Left lung (tissue), 10 donors: ENCODE results near the gene CAPZB. TPM values are rescaled to one million over a fixed set of nuclear protein-coding genes. Genes with fewer than 3 reads are reported as not detected.

Experiments
- ATAC-seq: fragments of 200-7000 bp; cut with Tn5 transposase; one replicate; pipeline ENCODE4 v1.9.1; 2020; ENCODE audit warnings: moderate library complexity
- DNase-seq, 4 donors: peaks; one replicate each; pipeline ENCODE4 v3.0.0-alpha.2; 2013 to 2020
- H3K27ac ChIP-seq, 2 donors: fragments of 200-600 bp; sonication (generic) in 1 of 2; one replicate each; pipeline versions ENCODE4 v1.5.0 to v1.8.0; 2020 to 2021
- H3K27me3 ChIP-seq, 2 donors: fragments of 200-600 bp; sonication (generic) in 1 of 2; one replicate each; pipeline versions ENCODE4 v1.5.0 to v1.8.0; 2020 to 2021
- H3K36me3 ChIP-seq, 2 donors: fragments of 200-600 bp; sonication (generic) in 1 of 2; one replicate each; pipeline versions ENCODE4 v1.5.0 to v1.8.0; 2020 to 2021
- H3K4me1 ChIP-seq, 2 donors: fragments of 200-600 bp; one replicate each; pipeline ENCODE4 v1.8.0; 2021
- H3K4me3 ChIP-seq, 2 donors: fragments of 200-600 bp; sonication (generic) in 1 of 2; one replicate each; pipeline versions ENCODE4 v1.5.0 to v1.8.0; 2020 to 2021; ENCODE audit warnings: mild to moderate bottlenecking in 1 of 2
- H3K9me3 ChIP-seq, 2 donors: fragments of 200-600 bp; sonication (generic) in 1 of 2; one replicate each; pipeline versions ENCODE4 v1.5.0 to v1.8.0; 2020 to 2021
- CTCF ChIP-seq, 2 donors: fragments of 200-600 bp; sonication (generic) in 1 of 2; IDR thresholded peaks; one replicate each; pipeline versions ENCODE4 v1.5.0 to v1.8.0; 2021; ENCODE audit warnings: antibody characterized with exemption in 2 of 2
- intact Hi-C, 2 donors: fragments of 100-400 bp; cut with DNase I; formaldehyde crosslinking; loops; one replicate each; pipeline versions ENCODE4 v1.11.2 to v1.14.2; 2022
- polyA plus RNA-seq, 6 donors: library from polyadenylated mRNA; unstranded; fragments of 120-200 nt; gene quantifications; one replicate each; pipeline ENCODE4 v1.2.1, GENCODE V29; 2013; ENCODE audit not compliant: insufficient read length in 6 of 6
- total RNA-seq, 2 donors: library from RNA; stranded (reverse); fragmentation: NEBNext Ultra II Directional; extraction: Animal tissue kit (Norgen Biotek cat#: 25700); gene quantifications; one replicate each; pipeline ENCODE4 v1.2.1, GENCODE V29; 2021
- donor health status: DM: no; HTN: yes; CAD: no.
- donor health status: DM: no; HTN: no; CAD: no.

CAPZB gene
- total and polyA plus RNA-seq, 8 donors, result 223 to 327 (median 256) TPM

- no peak overlapping the region for H3K27ac ChIP-seq
- peaks cover 0 to 8% of the 10 kb centered on the region in 2 donors for H3K36me3 ChIP-seq
- TF ChIP-seq CTCF (IDR thresholded peaks at IDR 0.05), result no peak
- H3K4me3 ChIP-seq, result no peak overlapping the region
- no peaks in the 10 kb centered on the region for H3K27me3 ChIP-seq
- intact Hi-C loops, result no loop called here
- DNase-seq (no peak), ATAC-seq (no peak)
- no peaks in the 10 kb centered on the region for H3K9me3 ChIP-seq
- peaks cover 13 to 33% of the 10 kb centered on the region in 2 donors for H3K4me1 ChIP-seq
These were observed 2.8 kb upstream of the CAPZB start for GRCh38 chr1:19488136-19488535.

GRCh38 chr1:19484798-19485361 is 459 bp downstream of the CAPZB start:
- Histone ChIP-seq H3K4me1 (peaks cover 33 to 66% of the 10 kb centered on the region in 2 donors), H3K27me3 (no peaks in the 10 kb centered on the region), H3K4me3 (peak overlapping the region; percentile 96 to 98), H3K9me3 (no peaks in the 10 kb centered on the region), H3K27ac (peak overlapping the region; percentile 94 to 98), H3K36me3 (peaks cover 0 to 13% of the 10 kb centered on the region in 2 donors)
- ATAC-seq, result peak; percentile 20
- TF ChIP-seq CTCF (IDR thresholded peaks at IDR 0.05), result no peak
- intact Hi-C loops, result no loop called here
- peak in 1 of 4 donors; percentile 49 for DNase-seq

DNA sequence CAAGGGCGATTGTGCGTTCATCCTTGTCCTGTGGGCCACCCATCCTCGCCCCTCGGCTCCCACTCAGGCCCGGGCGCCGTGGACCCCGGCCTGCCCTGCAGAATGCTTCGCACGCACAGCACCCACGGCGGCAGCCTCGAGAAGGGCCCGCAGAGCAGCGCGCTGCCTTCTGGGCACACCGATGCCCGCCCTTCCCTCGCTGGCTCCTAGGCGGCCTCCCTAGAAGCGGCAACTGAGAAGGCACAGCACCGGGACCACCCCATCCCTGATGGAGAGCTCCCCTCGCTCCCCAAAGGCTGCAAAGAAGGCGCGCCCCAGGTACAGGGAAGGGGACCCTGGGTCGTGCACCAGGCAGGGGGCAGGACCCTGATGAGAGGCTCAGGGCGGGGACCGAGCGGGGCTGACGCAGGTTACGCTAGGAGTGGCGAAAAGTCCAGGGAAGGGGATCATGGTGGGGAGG is 971 bp downstream of the CAPZB start:
- ATAC-seq (no peak), DNase-seq (peak in 2 of 4 donors; percentile 40 to 86)
- Histone ChIP-seq H3K36me3 (peaks cover 0 to 13% of the 10 kb centered on the region in 2 donors), H3K4me3 (peak overlapping the region; percentile 96 to 98), H3K27me3 (no peaks in the 10 kb centered on the region), H3K27ac (peak overlapping the region; percentile 94 to 98), H3K9me3 (no peaks in the 10 kb centered on the region), H3K4me1 (peaks cover 38 to 71% of the 10 kb centered on the region in 2 donors)
- intact Hi-C loops, result no loop called here
- TF ChIP-seq CTCF (IDR thresholded peaks at IDR 0.05), result no peak

DNA sequence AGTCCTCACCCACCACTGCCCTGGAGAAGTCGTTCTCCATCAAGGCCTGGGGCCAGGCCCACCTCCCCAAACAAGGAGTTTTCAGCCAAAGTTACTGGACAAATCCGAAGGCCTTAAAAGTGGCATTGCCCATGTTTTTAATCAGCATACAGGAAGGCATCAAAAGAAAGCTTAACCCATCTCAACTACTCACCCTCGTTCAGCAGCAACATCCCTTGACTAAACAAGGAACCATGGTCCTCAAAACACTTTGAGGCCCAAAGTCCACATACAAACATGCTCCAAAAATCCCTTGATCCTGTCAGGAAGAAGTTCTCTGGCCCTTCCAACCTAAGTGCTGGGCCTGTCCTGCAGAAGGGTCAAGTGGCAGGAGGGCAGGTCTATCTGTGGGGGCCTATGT is 1.6 kb downstream of the CAPZB start:
- intact Hi-C loops, result no loop called here
- Histone ChIP-seq H3K4me3 (peak overlapping the region; percentile 96 to 98), H3K9me3 (no peaks in the 10 kb centered on the region), H3K27me3 (no peaks in the 10 kb centered on the region), H3K27ac (peak overlapping the region; percentile 94 to 98), H3K36me3 (peaks cover 0 to 16% of the 10 kb centered on the region in 2 donors), H3K4me1 (peaks cover 44 to 78% of the 10 kb centered on the region in 2 donors)
- TF ChIP-seq CTCF (IDR thresholded peaks at IDR 0.05), result no peak
- ATAC-seq (no peak), DNase-seq (no peak)

- Histone ChIP-seq H3K27me3 (no peaks in the 10 kb centered on the region), H3K9me3 (no peaks in the 10 kb centered on the region), H3K4me1 (peaks cover 48 to 82% of the 10 kb centered on the region in 2 donors), H3K27ac (peak overlapping the region in 1 of 2 donors; percentile 98), H3K4me3 (peak overlapping the region; percentile 96 to 98), H3K36me3 (peaks cover 0 to 20% of the 10 kb centered on the region in 2 donors)
- no peak for DNase-seq
- ATAC-seq, result no peak
- no peak for TF ChIP-seq CTCF (IDR thresholded peaks at IDR 0.05)
- intact Hi-C loops, result no loop called here
These were observed 2.1 kb downstream of the CAPZB start for GRCh38 chr1:19483261-19483660.
